K562 (cell line): ENCODE measurements around the gene PITHD1. TPM values are rescaled to one million over a fixed set of nuclear protein-coding genes. Genes with fewer than 3 reads are reported as not detected.

Experiments
- ADNP ChIP-seq: fragments of 200-800 bp; sonication (Bioruptor generic); IDR thresholded peaks from 2 replicates; pipeline ENCODE4 v1.6.1; 2016; ENCODE audit warnings: missing genetic modification characterization, missing compliant biosample characterization
- ARID4B ChIP-seq: sonication (generic); formaldehyde crosslinking; IDR thresholded peaks from 2 replicates; pipeline ENCODE4 v1.8.0; 2022; ENCODE audit warnings: mild to moderate bottlenecking, missing genetic modification reagents
- CHAMP1 ChIP-seq: fragments of 450-650 bp; IDR thresholded peaks from 2 replicates; pipeline ENCODE4 v1.6.1; 2016; ENCODE audit warnings: mild to moderate bottlenecking
- E2F4 ChIP-seq: sonication (generic); formaldehyde crosslinking; IDR thresholded peaks from 2 replicates; pipeline ENCODE4 v1.8.0; 2022; ENCODE audit warnings: mild to moderate bottlenecking, low read depth, missing genetic modification reagents
- GATAD2A ChIP-seq: fragments of 450-650 bp; IDR thresholded peaks from 2 replicates; pipeline ENCODE4 v1.6.1; 2017
- HDAC2 ChIP-seq: fragments of 450-650 bp; IDR thresholded peaks from 2 replicates; pipeline ENCODE4 v1.6.1; 2016; ENCODE audit warnings: mild to moderate bottlenecking
- HEY1 ChIP-seq: fragments of 250-450 bp; sonication (Bioruptor Pico); IDR thresholded peaks from 2 replicates; pipeline ENCODE4 v1.5.0; 2020; ENCODE audit warnings: mild to moderate bottlenecking, moderate library complexity, borderline replicate concordance
- LEF1 ChIP-seq: fragments of 450-650 bp; IDR thresholded peaks from 2 replicates; pipeline ENCODE4 v1.6.1; 2016; ENCODE audit warnings: mild to moderate bottlenecking
- NR2C2 ChIP-seq, 2 experiments: fragments of 200-800 bp in 1 of 2; sonication (Bioruptor generic) in 1 of 2; sonication (generic) in 1 of 2; formaldehyde crosslinking in 1 of 2; IDR thresholded peaks; 2 replicates each; pipeline versions ENCODE4 v1.6.1 to v1.8.0; 2016 to 2022; ENCODE audit warnings: mild to moderate bottlenecking in 1 of 2, missing compliant biosample characterization in 1 of 2, missing genetic modification characterization in 1 of 2, missing genetic modification reagents in 1 of 2
- POU5F1 ChIP-seq: fragments of 150-350 bp; IDR thresholded peaks from 2 replicates; pipeline ENCODE4 v1.6.1; 2014; ENCODE audit warnings: borderline replicate concordance, low read length, low read depth, mild to moderate bottlenecking; ENCODE audit not compliant: partially characterized antibody
- RCOR1 ChIP-seq, 2 experiments: IDR thresholded peaks; 2 replicates each; pipeline ENCODE4 v1.6.1; 2012; ENCODE audit warnings: low read depth in 2 of 2, low read length in 2 of 2, borderline replicate concordance in 1 of 2, improper control_type of control experiment in 1 of 2
- SAP30 ChIP-seq: fragments of 200-600 bp; sonication (generic); IDR thresholded peaks from 2 replicates; pipeline ENCODE4 v1.6.1; 2012; ENCODE audit warnings: borderline replicate concordance, low read depth, mild to moderate bottlenecking, moderate library complexity, low read length, control low read depth, inconsistent platforms; ENCODE audit not compliant: insufficient read depth, poor library complexity, severe bottlenecking
- TAF7 ChIP-seq: fragments of 450-650 bp; IDR thresholded peaks from 2 replicates; pipeline ENCODE4 v1.6.1; 2016; ENCODE audit warnings: missing genetic modification characterization, missing compliant biosample characterization
- XRCC5 ChIP-seq: fragments of 200-400 bp; formaldehyde crosslinking; IDR thresholded peaks from 2 replicates; pipeline ENCODE4 v1.6.1; 2017; ENCODE audit warnings: low read depth, mild to moderate bottlenecking, low read length
- ZNF639 ChIP-seq, 2 experiments: fragments of 200-800 bp in 1 of 2; sonication (Bioruptor generic) in 1 of 2; sonication (generic) in 1 of 2; formaldehyde crosslinking in 1 of 2; IDR thresholded peaks in 1 of 2; conservative IDR thresholded peaks in 1 of 2; 2 replicates each; pipeline versions ENCODE4 v1.5.0 to v1.6.1; 2016 to 2020; ENCODE audit warnings: missing compliant biosample characterization in 1 of 2, missing genetic modification characterization in 1 of 2, missing genetic modification reagents in 1 of 2
- polyA plus RNA-seq, 8 experiments: library from polyadenylated mRNA; depleted of rRNA in 4 of 8; stranded (reverse) in 5 of 8; unstranded in 3 of 8; fragments of >200 nt; fragmentation: Nextera tagmentation in 2 of 8; fragmentation: Illumina TruSeq in 1 of 8; extraction: Ambion mirVana in 2 of 8; extraction: Trizol in 1 of 8; gene quantifications; 2 replicates each; pipeline versions ENCODE4 v1.2.1 to v1.2.3, GENCODE V29; 2011 to 2014; ENCODE audit warnings: inconsistent platforms in 1 of 8, missing spikeins in 1 of 8
- total RNA-seq, 7 experiments: library from RNA; depleted of rRNA in 6 of 7; stranded (reverse); fragments of >200 nt in 6 of 7; fragmentation: Illumina TruSeq in 2 of 7; extraction: Trizol in 2 of 7; gene quantifications; 2 replicates each; pipeline versions ENCODE4 v1.2.1 to v1.2.3, GENCODE V29; 2011 to 2021; ENCODE audit warnings: low replicate concordance in 1 of 7

The PITHD1 gene
- total and polyA plus RNA-seq, 9 of the 15 experiments (the other 6 are each of a cell fraction or from before 2014, with no cell fraction given), result 46.5 to 175 (median 149) TPM

- TF ChIP-seq CHAMP1 (no peak), ADNP (no peak), TAF7 (tag) (0 out of 2 replicates have a peak, but pooled peaks have one; percentile 12), GATAD2A (no peak), HDAC2 (peak; percentile 66; the same call in 1 of the 2 replicates), NR2C2 (CRISPR knock-in tag; IDR thresholded peaks at IDR 0.05) (0 out of 2 replicates have a peak, but pooled peaks have one; percentile 23), NR2C2 (tag; IDR thresholded peaks at IDR 0.05) (peak; percentile 70; the same call in 1 of the 2 replicates), ARID4B (CRISPR knock-in tag) (peak; percentile 61), LEF1 (0 out of 2 replicates have a peak, but pooled peaks have one; percentile 19), ZNF639 (CRISPR knock-in tag; conservative IDR thresholded peaks at IDR 0.05 in 1 of 2, IDR thresholded peaks at IDR 0.05 in 1 of 2) (0 out of 4 replicates have a peak, but pooled peaks of 1 of the 2 experiments have one; percentile 33), HEY1 (CRISPR knock-in tag) (no peak), XRCC5 (0 out of 2 replicates have a peak, but pooled peaks have one; percentile 36), SAP30 (peak; percentile 3), POU5F1 (no peak), RCOR1 (IDR thresholded peaks at IDR 0.05; ENCODE audit: borderline replicate concordance in 1 of 2, low read depth in 2 of 2, low read length in 2 of 2) (peak in 1 of 2 experiments; percentile 22; a peak in 1 of 4 replicates), E2F4 (CRISPR knock-in tag) (no peak)
Observed at GRCh38 chr1:23799570-23800399, 21.6 kb downstream of the PITHD1 start (continued).
